GM19328 (cell line): ENCODE data around the gene MBP.

ENCODE experiments used
- ATAC-seq: cut with Tn5 transposase; IDR thresholded peaks from one replicate; pipeline ENCODE4 v1.9.1; 2021; ENCODE audit warnings: mild to moderate bottlenecking, moderate library complexity; ENCODE audit not compliant: unreplicated experiment

MBP gene

GRCh38 chr18:77151033-77151771 lies 18.6 kb upstream of the MBP start:
- no peak for ATAC-seq

- no peak for ATAC-seq
These were observed 18.0 kb upstream of the MBP start for GRCh38 chr18:77150588-77150987.

DNA sequence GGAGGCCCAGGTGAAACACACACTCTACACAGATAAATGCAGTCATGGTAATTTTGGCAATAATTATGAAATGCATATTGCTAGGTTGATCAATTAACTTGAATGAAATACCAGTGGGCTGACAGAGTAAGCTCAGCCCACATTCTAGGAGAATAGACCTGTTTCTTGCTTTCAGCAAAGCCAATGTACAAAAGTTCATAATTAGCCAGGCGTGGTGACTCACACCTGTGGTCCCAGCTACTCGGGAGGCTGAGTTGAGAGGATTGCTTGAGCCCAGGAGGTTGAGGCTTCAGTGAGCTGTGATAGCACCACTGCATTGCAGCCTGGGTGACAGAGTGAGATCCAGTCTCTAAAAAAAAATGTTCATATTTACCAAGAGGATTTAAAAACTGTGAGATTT lies 15.7 kb upstream of the MBP start:
- ATAC-seq: no peak

GRCh38 chr18:77147418-77147852 lies 14.9 kb upstream of the MBP start:
- no peak for ATAC-seq

GRCh38 chr18:77146249-77147080 lies 13.9 kb upstream of the MBP start:
- ATAC-seq: no peak

GRCh38 chr18:77145364-77145901 lies 12.8 kb upstream of the MBP start:
- ATAC-seq: no peak

- ATAC-seq: no peak
These were observed 12.0 kb upstream of the MBP start for GRCh38 chr18:77144451-77145118.

GRCh38 chr18:77144046-77144445 lies 11.5 kb upstream of the MBP start:
- no peak for ATAC-seq

- ATAC-seq: no peak
These were observed 10.6 kb upstream of the MBP start for GRCh38 chr18:77143196-77143595.

DNA sequence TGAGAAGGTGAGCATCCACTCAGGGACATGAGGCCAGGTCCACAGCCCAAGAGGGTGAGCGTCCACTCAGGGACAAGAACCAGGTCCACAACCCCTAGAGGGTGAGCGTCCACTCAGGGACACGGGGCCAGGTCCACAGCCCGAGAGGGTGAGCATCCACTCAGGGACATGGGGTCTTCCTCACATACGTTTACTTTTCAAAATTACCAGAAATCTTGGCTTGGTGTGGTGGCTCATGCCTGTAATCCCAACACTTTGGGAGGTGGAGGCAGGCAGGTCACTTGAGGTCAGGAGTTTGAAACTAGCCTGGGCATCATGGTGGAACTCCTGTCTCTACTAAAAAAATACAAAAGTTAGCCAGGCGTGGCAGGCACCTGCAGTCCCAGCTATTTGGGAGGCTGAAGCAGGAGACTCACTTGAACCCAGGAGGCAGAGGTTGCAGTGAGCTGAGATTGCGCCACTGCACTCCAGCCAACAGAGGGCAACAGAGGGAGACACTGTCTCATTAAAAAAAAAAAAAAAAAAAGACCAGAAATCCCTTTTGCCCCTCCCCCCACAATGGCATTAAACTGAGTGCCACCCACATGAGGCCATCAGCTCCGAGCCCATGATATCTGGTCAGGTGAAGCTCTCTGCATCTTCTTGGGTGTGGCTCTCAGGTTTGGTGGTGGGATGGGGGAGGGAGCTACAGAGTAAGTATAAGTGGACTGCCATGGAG lies 9.0 kb upstream of the MBP start:
- no peak for ATAC-seq

- no peak for ATAC-seq
These were observed 8.0 kb upstream of the MBP start for GRCh38 chr18:77140439-77141109.

DNA sequence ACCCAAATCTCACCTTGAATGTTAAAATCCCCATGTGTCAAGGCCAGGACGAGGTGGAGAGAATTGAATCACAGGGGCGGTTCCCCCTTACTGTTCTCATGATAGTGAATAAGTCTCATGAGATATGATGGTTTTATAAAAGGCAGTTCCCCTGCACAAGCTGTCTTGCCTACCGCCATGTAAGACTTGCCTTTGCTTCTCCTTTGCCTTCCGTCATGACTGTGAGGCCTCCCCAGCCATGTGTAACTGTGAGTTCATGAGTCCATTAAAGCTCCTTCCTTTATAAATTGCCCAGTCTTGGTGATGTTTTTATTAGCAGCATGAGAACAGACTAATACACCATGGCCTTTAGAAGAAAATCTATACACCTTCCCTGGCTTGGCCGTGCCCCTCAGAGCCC lies 7.4 kb upstream of the MBP start:
- no peak for ATAC-seq

- no peak for ATAC-seq
These were observed 7.0 kb upstream of the MBP start for GRCh38 chr18:77139619-77140018.

DNA sequence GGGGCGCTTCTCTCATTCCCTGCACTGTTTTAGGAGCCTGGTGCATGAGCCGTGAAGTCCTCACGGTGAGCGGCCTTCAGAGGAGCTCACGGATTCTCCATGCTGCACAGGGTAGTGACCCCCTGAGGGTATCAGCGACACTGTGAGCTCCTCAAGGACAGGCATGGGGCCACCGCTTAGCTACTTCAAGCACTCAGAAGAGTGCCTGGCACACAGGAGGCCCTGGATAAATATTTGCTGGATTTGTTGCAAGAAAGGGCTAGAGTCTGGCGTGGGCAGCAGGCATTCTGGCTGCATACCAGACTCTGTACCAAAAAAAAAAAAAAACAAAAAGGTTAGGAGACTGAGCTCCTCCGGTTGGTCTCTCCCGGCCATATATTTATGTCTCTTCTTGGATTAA lies 5.7 kb upstream of the MBP start:
- ATAC-seq: no peak

DNA sequence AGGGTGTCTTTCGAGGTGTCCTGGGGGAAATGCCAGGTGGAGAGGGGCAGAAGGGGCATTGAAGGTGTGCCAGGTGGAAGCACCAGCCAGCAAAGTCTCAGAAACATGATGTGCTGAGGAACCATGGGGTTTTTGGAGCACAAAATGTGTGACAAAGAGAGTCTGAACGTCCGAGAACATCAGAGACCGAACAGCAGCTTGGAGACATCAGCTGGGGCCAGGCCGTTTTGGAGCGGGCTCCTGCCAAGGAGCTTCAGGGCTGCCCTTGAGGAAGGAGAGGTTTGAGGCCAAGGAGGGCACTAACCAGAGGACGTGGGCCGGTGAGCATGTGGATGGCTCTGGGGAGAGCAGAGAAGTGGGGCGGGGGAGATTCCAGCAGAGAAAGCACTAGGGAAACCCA lies 5.3 kb upstream of the MBP start:
- ATAC-seq: no peak

DNA sequence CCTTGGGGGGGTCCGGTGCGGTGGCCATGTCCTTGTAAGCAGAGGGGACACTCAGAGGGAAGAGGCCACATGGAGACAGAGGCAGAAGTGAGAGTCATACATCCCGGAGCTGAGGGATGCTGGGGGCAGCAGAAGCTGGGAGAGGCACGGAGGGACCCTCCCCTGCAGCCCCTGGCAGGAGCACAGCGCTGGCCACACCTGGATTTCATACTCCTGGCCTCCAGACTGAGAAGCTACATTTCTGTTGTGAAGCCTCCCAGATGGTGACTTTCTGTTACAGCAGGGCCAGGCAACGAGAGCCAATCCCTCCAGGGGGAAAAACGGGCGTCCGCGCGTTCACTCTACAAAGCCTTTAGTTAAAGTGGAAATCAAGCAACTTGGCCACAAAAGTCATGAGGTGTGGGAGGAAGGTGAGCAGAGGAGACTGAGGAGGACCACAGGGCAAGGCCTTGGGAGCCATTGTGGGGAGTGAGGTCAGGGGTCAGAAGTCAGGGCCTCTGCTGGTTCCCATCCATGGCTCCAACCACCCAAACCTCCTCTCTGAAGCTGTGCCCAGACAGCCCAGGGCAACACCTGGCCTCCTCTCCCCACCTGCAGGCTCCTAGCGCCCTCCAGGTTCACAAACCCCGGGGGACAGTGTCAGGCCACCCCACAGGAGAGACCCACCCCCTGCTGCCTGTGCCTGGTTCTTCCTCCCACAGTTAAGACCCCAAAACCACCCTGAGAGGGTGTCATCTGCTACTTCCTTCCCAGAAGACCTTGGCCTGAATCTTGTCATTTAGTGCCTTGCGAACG lies 4.5 kb upstream of the MBP start:
- no peak for ATAC-seq

GRCh38 chr18:77136076-77136718 lies 3.6 kb upstream of the MBP start:
- ATAC-seq: no peak

DNA sequence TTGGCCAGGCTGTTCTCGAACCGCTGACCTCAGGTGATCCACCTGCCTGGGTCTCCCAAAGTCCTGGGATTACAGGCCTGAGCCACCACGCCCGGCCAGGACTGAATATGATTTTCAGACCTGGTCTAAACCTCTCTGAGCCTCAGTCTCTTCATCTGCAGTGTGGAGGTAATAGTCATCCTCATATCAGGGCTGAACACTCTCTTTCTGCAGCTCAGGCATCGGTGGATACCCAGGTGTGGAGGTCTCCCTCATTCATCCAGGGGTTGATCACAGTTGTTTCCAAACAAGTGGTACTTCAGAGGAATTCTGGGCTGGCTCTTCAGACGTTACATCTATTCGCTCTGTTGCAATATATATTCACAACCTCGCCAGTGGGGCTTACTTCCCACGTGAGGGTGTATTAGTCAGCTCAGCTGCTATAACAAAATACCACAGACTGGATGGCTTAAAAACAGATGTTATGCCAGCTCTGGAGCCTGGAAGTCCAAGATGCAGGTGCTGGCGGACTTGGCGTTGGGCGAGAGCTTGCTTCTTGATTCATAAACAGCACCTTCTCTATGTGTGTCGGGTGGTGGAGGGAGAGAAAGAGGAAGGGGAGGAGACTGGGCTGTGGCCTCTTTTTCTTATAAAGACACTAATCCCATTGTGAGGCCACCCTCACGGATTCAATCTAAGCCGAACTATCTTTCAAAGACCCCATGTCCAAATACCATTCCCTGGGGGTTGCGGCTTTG lies 2.9 kb upstream of the MBP start:
- ATAC-seq: no peak
